H9 (cell line): ENCODE data around the gene CDK11A. TPM values are rescaled to one million over a fixed set of nuclear protein-coding genes. Genes with fewer than 3 reads are reported as not detected.

ENCODE experiments used
- DNase-seq: peaks from one replicate; pipeline ENCODE4 v3.0.0-alpha.2; 2017
- H2AFZ ChIP-seq: one replicate; pipeline ENCODE4 v1.6.1; 2013; ENCODE audit warnings: mild to moderate bottlenecking, low read length, control low read depth, moderate library complexity
- H2AK5ac ChIP-seq: 2 replicates; pipeline ENCODE4 v1.6.1; 2013; ENCODE audit warnings: low read length, control low read depth, mixed read lengths; ENCODE audit not compliant: insufficient read length
- H2BK120ac ChIP-seq: one replicate; pipeline ENCODE4 v1.6.1; 2013; ENCODE audit warnings: low read depth, mild to moderate bottlenecking, low read length, control low read depth, inconsistent platforms; ENCODE audit not compliant: poor library complexity, severe bottlenecking
- H2BK12ac ChIP-seq: 2 replicates; pipeline ENCODE4 v1.6.1; 2013; ENCODE audit warnings: low read length, control low read depth, mixed read lengths, low read depth; ENCODE audit not compliant: insufficient read length
- H2BK15ac ChIP-seq: 2 replicates; pipeline ENCODE4 v1.6.1; 2013; ENCODE audit warnings: low read depth, low read length, control low read depth
- H2BK20ac ChIP-seq: one replicate; pipeline ENCODE4 v1.6.1; 2013; ENCODE audit warnings: low read depth, mild to moderate bottlenecking, low read length, control low read depth, inconsistent platforms; ENCODE audit not compliant: poor library complexity, severe bottlenecking
- H2BK5ac ChIP-seq: 2 replicates; pipeline ENCODE4 v1.6.1; 2013; ENCODE audit warnings: low read length, control low read depth, mixed read lengths; ENCODE audit not compliant: insufficient read length
- H3K14ac ChIP-seq: 2 replicates; pipeline ENCODE4 v1.6.1; 2013; ENCODE audit warnings: low read length, control low read depth; ENCODE audit not compliant: insufficient read depth
- H3K18ac ChIP-seq: 2 replicates; pipeline ENCODE4 v1.6.1; 2013; ENCODE audit warnings: low read depth, mild to moderate bottlenecking, mixed read lengths, low read length, control low read depth; ENCODE audit not compliant: insufficient read length
- H3K23ac ChIP-seq: 2 replicates; pipeline ENCODE4 v1.6.1; 2013; ENCODE audit warnings: low read length, control low read depth, mixed read lengths, low read depth; ENCODE audit not compliant: insufficient read length
- H3K23me2 ChIP-seq: 2 replicates; pipeline ENCODE4 v1.6.1; 2013; ENCODE audit warnings: low read depth, mild to moderate bottlenecking, mixed read lengths, low read length, control low read depth; ENCODE audit not compliant: insufficient read length, poor library complexity, severe bottlenecking
- H3K27ac ChIP-seq: 2 replicates; pipeline ENCODE4 v1.5.1; 2013; ENCODE audit warnings: low read length, control low read depth, mixed read lengths, low read depth; ENCODE audit not compliant: insufficient read length
- H3K27me3 ChIP-seq: 2 replicates; pipeline ENCODE4 v1.6.1; 2013; ENCODE audit warnings: low read length, control low read depth, inconsistent platforms; ENCODE audit not compliant: insufficient read depth
- H3K4ac ChIP-seq: 2 replicates; pipeline ENCODE4 v1.6.1; 2013; ENCODE audit warnings: low read depth, mild to moderate bottlenecking, control low read depth, inconsistent platforms, low read length, moderate library complexity
- H3K4me1 ChIP-seq: 2 replicates; pipeline ENCODE4 v1.6.1; 2013; ENCODE audit warnings: low read length, control low read depth, inconsistent platforms; ENCODE audit not compliant: insufficient read depth
- H3K4me2 ChIP-seq: 2 replicates; pipeline ENCODE4 v1.6.1; 2013; ENCODE audit warnings: low read length, control low read depth, mixed read lengths; ENCODE audit not compliant: insufficient read length, insufficient read depth
- H3K56ac ChIP-seq: 2 replicates; pipeline ENCODE4 v1.6.1; 2013; ENCODE audit warnings: low read depth, mild to moderate bottlenecking, mixed read lengths, low read length, control low read depth; ENCODE audit not compliant: insufficient read length
- H3K79me1 ChIP-seq: 2 replicates; pipeline ENCODE4 v1.6.1; 2013; ENCODE audit warnings: low read depth, mild to moderate bottlenecking, moderate library complexity, low read length, control low read depth, inconsistent platforms; ENCODE audit not compliant: insufficient read depth, poor library complexity, severe bottlenecking
- H3K79me2 ChIP-seq: 2 replicates; pipeline ENCODE4 v1.6.1; 2013; ENCODE audit warnings: low read length, control low read depth, inconsistent platforms; ENCODE audit not compliant: insufficient read depth
- H3K9ac ChIP-seq: 2 replicates; pipeline ENCODE4 v1.6.1; 2013; ENCODE audit warnings: low read length, control low read depth, mixed read lengths; ENCODE audit not compliant: insufficient read length; ENCODE audit errors: extremely low read depth
- H3K9me3 ChIP-seq: one replicate; pipeline ENCODE4 v1.6.1; 2013; ENCODE audit warnings: low read depth, low read length, inconsistent platforms; ENCODE audit not compliant: control insufficient read depth
- H3T11ph ChIP-seq: one replicate; pipeline ENCODE4 v1.6.1; 2013; ENCODE audit warnings: mild to moderate bottlenecking, low read length, control low read depth, inconsistent platforms
- H4K20me1 ChIP-seq: one replicate; pipeline ENCODE4 v1.6.1; 2013; ENCODE audit not compliant: control insufficient read depth, insufficient read length, insufficient read depth
- H4K5ac ChIP-seq: 2 replicates; pipeline ENCODE4 v1.6.1; 2013; ENCODE audit warnings: low read depth, mild to moderate bottlenecking, mixed read lengths, low read length, control low read depth; ENCODE audit not compliant: insufficient read length
- H4K8ac ChIP-seq: replicated peaks from 2 replicates; pipeline ENCODE4 v1.6.1; 2013; ENCODE audit warnings: low read length, control low read depth, mixed read lengths, low read depth; ENCODE audit not compliant: insufficient read length
- H4K91ac ChIP-seq: 2 replicates; pipeline ENCODE4 v1.6.1; 2013; ENCODE audit warnings: low read depth, mild to moderate bottlenecking, moderate library complexity, mixed read lengths, low read length, control low read depth; ENCODE audit not compliant: insufficient read length
- H3K27ac Mint-ChIP-seq, 3 experiments: 2 replicates in 2 of 3; 3 replicates in 1 of 3; pipeline ENCODE4 v1.8.0; 2020 to 2021; ENCODE audit warnings: mixed read lengths in 3 of 3, mild to moderate bottlenecking in 1 of 3, moderate library complexity in 1 of 3
- H3K27me3 Mint-ChIP-seq: 2 replicates; pipeline ENCODE4 v1.8.0; 2021; ENCODE audit warnings: low read depth, mild to moderate bottlenecking, moderate library complexity, mixed read lengths
- H3K36me3 Mint-ChIP-seq, 3 experiments: 2 replicates in 2 of 3; 3 replicates in 1 of 3; pipeline ENCODE4 v1.8.0; 2020 to 2021; ENCODE audit warnings: low read depth in 3 of 3, mixed read lengths in 3 of 3; ENCODE audit not compliant: insufficient read depth in 1 of 3
- H3K4me1 Mint-ChIP-seq, 2 experiments: 2 replicates each; pipeline ENCODE4 v1.8.0; 2020; ENCODE audit warnings: mixed read lengths in 2 of 2
- H3K4me3 Mint-ChIP-seq, 2 experiments: 2 replicates in 1 of 2; 3 replicates in 1 of 2; pipeline ENCODE4 v1.8.0; 2020 to 2021; ENCODE audit warnings: mild to moderate bottlenecking in 2 of 2, mixed read lengths in 2 of 2, moderate library complexity in 1 of 2
- H3K9me3 Mint-ChIP-seq, 2 experiments: 2 replicates in 1 of 2; 3 replicates in 1 of 2; pipeline ENCODE4 v1.8.0; 2020; ENCODE audit warnings: mild to moderate bottlenecking in 2 of 2, mixed read lengths in 2 of 2, moderate library complexity in 1 of 2
- WGBS: extraction: QIAGEN DNeasy Blood & Tissue Kit; methylation state at CpG from one replicate; pipeline ENCODE4 v1.1.7; 2013; ENCODE audit warnings: missing lambda C conversion rate, low lambda C conversion rate, mixed read lengths; ENCODE audit not compliant: insufficient read length; ENCODE audit errors: extremely low coverage; 5-methylcytosine and 5-hydroxymethylcytosine counted together
- total RNA-seq: library from RNA; stranded (reverse); gene quantifications from 2 replicates; pipeline ENCODE4 v1.2.1, GENCODE V29; 2021
- TF ChIP-seq, protein P1 (sequence below): fragments of 200-600 bp; sonication (generic); conservative IDR thresholded peaks from 3 replicates; pipeline ENCODE4 v1.8.0; 2021; ENCODE audit warnings: antibody characterized with exemption, mild to moderate bottlenecking

The CDK11A gene
- total RNA-seq, 1 experiment from 2014 or later, result 49.5 TPM

DNA sequence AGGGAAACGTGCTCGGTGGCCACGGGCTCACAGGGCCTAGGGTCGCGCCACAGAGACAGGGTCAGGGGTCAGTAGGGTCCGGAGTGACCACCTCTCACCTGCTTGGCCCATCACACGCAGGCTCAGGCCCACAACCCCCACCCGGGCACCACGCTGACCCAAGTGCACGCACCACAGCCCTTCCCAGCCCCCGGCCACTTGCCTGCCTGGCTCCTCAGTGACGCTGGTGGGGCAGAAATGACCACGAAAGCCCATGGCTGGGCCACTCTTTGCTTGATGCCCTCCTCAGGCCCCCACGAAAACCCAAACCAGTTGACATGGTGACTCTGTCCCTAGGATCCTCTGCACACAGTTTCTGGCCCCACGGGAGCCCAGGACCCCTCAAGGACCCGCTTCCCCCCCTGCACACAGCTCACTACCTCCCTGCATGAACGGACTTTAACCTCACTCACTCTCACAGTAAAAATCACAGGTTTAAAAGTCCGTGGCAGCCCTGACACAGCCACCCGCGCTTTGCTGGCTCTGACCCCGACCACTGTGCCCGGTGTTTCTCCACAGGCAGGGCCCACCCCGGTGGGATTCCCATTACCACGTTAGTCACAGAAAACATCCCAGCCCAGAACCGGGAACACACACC lies 33.4 kb upstream of the CDK11A start:
- no peak overlapping the region for H3K18ac ChIP-seq
- H3K27me3 Mint-ChIP-seq, result no peaks in the 10 kb centered on the region; the same call in 1 of the 2 replicates
- H3K23me2 ChIP-seq, result no peaks in the 10 kb centered on the region
- WGBS, result no CpG with 5 or more reads among the region's 25 CpGs
- no peak overlapping the region for H3K4ac ChIP-seq
- no peak overlapping the region for H3K9ac ChIP-seq
- no peak overlapping the region for H4K91ac ChIP-seq
- no peak overlapping the region for H3K4me2 ChIP-seq
- no peak overlapping the region for H2AK5ac ChIP-seq
- no peak overlapping the region for H2BK15ac ChIP-seq
- H3K4me3 Mint-ChIP-seq, result no peak overlapping the region
- no peak overlapping the region for H3T11ph ChIP-seq
- H3K27me3 ChIP-seq, result no peaks in the 10 kb centered on the region
- no peaks in the 10 kb centered on the region; a peak in 2 of 4 replicates for H3K4me1 Mint-ChIP-seq
- no peaks in the 10 kb centered on the region; the same call in 1 of the 2 replicates for H3K79me2 ChIP-seq
- no peak overlapping the region for H2BK12ac ChIP-seq
- no peak for DNase-seq
- H3K27ac ChIP-seq, result no peak overlapping the region
- H2AFZ ChIP-seq, result no peak overlapping the region
- no peak overlapping the region for H3K23ac ChIP-seq
- H2BK120ac ChIP-seq, result no peak overlapping the region
- H3K79me1 ChIP-seq, result peaks cover 6% of the 10 kb centered on the region
- peaks cover 39 to 79% (median 74%) of the 10 kb centered on the region in 3 experiments; a peak in 6 of 7 replicates for H3K36me3 Mint-ChIP-seq
- no peaks in the 10 kb centered on the region; a peak in 1 of 5 replicates for H3K9me3 Mint-ChIP-seq
- no peak overlapping the region for H2BK20ac ChIP-seq
- no peak overlapping the region for H3K56ac ChIP-seq
- no peaks in the 10 kb centered on the region for H4K20me1 ChIP-seq
- TF ChIP-seq, protein P1, sequence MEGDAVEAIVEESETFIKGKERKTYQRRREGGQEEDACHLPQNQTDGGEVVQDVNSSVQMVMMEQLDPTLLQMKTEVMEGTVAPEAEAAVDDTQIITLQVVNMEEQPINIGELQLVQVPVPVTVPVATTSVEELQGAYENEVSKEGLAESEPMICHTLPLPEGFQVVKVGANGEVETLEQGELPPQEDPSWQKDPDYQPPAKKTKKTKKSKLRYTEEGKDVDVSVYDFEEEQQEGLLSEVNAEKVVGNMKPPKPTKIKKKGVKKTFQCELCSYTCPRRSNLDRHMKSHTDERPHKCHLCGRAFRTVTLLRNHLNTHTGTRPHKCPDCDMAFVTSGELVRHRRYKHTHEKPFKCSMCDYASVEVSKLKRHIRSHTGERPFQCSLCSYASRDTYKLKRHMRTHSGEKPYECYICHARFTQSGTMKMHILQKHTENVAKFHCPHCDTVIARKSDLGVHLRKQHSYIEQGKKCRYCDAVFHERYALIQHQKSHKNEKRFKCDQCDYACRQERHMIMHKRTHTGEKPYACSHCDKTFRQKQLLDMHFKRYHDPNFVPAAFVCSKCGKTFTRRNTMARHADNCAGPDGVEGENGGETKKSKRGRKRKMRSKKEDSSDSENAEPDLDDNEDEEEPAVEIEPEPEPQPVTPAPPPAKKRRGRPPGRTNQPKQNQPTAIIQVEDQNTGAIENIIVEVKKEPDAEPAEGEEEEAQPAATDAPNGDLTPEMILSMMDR, result no peak
- H3K9me3 ChIP-seq, result no peaks in the 10 kb centered on the region
- peak overlapping the region in 2 of 3 experiments; percentile 44 to 73; a peak in 2 of 7 replicates for H3K27ac Mint-ChIP-seq
- no peak overlapping the region for H3K14ac ChIP-seq
- no peak overlapping the region for H4K5ac ChIP-seq
- H3K4me1 ChIP-seq, result no peaks in the 10 kb centered on the region
- no peak overlapping the region for H4K8ac ChIP-seq
- no peak overlapping the region for H2BK5ac ChIP-seq
